Nucleus accumbens (tissue), 56 donors: ENCODE measurements around the gene OR5H14.
"Not testable (repeated sequence)": the region's sequence is repeated elsewhere in the genome, so short reads cannot be mapped to it uniquely, and the experiment has no call there.

ENCODE experiments used
- DNase-seq, 56 donors: peaks; one replicate each; lab custom pipeline; 2025; lab: John Stamatoyannopoulos, UW

The OR5H14 gene

GRCh38 chr3:98190911-98191310 is 43.6 kb downstream of the OR5H14 start:
- DNase-seq: not testable (repeated sequence)

DNA sequence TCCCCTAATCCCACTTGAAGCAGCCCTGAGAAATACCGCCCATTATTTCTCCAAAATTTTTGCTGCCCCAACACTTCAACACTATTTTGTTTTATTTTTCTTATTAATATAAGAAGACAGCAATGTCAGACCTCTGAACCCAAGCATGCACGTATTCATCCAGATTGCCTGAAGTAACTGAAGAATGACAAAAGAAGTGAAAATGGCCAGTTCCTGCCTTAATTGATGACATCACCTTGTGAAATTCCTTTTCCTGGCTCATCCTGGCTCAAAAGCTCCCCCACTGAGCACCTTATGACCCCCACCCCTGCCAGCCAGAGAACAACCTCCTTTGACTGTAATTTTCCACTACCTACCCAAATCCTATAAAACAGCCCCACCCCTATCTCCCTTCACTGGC is 49.0 kb downstream of the OR5H14 start:
- DNase-seq: not testable (repeated sequence)

- no peak for DNase-seq
Measured at GRCh38 chr3:98199020-98199419, 51.7 kb downstream of the OR5H14 start.
